HG02943 (cell line): ENCODE data around the gene MBD1.
"Not testable (repeated sequence)": the region's sequence is repeated elsewhere in the genome, so short reads cannot be mapped to it uniquely, and the experiment has no call there.

Source experiments
- ATAC-seq: cut with Tn5 transposase; IDR thresholded peaks from one replicate; pipeline ENCODE4 v1.9.1; 2021; ENCODE audit warnings: mild to moderate bottlenecking, low read depth, moderate library complexity; ENCODE audit not compliant: unreplicated experiment

MBD1 gene

GRCh38 chr18:50275503-50276036, 5.8 kb downstream of the MBD1 start:
- no peak for ATAC-seq

DNA sequence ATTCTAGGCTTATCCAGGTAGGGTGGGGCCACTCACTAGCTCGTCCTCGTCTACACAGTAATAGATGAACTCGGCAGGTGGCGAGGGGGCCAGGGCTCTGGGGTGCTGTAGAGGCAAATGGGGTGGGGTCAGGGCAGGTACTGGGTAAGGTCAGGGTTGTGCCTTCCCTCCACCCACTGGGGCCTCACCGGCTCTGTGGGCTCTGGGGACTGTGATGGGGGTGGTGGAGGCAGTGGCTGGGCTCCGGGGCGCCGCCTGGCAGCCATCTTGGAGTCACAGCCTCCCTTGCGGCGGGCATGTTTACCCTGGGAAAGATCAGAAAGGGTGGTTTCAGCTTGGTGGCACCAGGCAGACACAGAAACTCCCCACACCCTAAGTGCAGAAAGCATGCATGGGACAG, 6.4 kb downstream of the MBD1 start:
- ATAC-seq: no peak

DNA sequence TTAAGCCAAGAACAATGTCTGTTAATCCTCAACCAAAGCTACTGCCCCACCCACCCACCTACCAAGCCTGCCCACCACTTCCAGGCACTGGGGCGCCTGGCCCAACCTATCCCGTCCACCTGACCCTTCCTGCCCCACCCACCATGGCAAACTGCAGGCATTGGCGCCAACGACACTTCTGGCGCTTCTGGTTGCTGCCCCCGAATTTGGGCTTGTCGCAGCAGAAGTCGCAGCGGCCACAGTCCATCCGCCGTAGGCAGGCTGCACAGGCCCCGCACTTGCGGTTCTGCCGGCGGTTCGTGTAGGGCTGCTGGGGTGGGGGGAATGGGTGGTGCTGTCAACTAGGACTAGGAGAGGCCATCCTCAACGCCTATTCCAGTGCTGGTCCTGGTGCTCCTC, 7.3 kb downstream of the MBD1 start:
- no peak for ATAC-seq

- ATAC-seq: no peak
Measured at GRCh38 chr18:50273203-50274043, 7.9 kb downstream of the MBD1 start.

DNA sequence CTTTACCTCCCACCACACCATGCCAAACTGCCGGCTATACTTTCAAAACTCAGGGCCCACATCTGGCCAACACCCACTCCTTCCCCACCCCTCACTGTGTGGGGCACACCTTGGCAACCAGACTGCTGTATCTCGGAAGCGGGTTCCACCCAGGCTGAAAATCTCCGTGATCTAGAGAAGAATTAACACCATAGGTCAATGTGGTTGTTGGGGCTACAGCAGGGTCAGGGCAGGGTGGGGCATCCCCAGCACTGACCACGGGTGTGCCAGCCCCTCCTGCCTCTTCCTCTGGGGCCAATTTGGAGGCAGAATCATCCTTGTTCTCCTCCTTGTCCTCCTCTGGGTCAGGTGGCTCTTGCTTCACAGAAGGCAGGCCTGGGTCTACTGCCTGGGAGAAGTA, 8.8 kb downstream of the MBD1 start:
- ATAC-seq: no peak

- peak; percentile 87 for ATAC-seq
Measured at GRCh38 chr18:50268022-50268747, 13.1 kb downstream of the MBD1 start.

- peak; percentile 67 for ATAC-seq
Measured at GRCh38 chr18:50266248-50266704, 15.0 kb downstream of the MBD1 start, which contains the start of gene CFAP53. Gene CFAP53, minus strand, starts transcription at chr18:50266495. Its CDS starts 91 bp downstream, at chr18:50266404.

- no peak for ATAC-seq
Measured at GRCh38 chr18:50262977-50263376, 18.3 kb downstream of the MBD1 start.

GRCh38 chr18:50250935-50251334, 30.4 kb downstream of the MBD1 start:
- ATAC-seq: no peak

DNA sequence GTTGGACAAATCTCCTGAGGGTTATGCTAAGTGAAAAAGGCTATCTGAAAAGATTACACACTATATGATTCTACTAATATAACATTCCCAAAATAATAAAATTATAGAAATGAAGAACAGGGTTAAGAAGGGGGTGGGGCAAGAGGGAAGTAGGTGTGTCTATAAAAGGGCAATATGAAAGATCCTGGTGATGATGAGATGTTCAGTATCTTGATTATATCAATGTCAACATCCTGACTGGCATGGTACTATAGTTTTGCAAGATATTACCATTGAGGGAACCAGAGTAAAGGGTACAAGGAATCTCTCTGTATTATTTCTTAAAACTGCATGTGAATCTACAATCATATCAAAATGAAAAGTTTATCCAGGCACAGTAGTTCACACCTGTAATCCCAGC, 31.7 kb downstream of the MBD1 start:
- ATAC-seq: no peak

GRCh38 chr18:50247561-50247960, 33.8 kb downstream of the MBD1 start:
- ATAC-seq: no peak

GRCh38 chr18:50241768-50242167, 39.6 kb downstream of the MBD1 start:
- not testable (repeated sequence) for ATAC-seq

DNA sequence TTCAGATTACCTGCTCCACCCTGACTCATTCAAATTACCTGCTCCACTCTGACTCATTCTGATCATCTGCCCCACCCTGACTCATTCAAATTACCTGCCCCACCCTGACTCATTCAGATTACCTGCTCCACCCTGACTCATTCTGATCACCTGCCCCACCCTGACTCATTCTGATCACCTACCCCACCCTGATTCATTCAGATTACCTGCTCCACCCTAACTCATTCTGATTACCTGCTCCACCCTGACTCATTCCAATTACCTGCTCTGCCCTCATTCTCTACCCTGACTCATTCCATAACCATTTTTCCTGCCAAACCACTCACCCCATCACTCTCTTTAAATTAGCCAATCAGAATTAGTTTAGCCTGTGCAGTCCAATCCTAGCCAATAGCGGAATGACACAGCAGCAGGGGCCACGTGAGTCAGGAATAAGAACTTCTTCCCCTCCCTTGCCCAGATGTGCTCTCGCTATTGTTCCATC, 41.2 kb downstream of the MBD1 start:
- ATAC-seq: no peak

DNA sequence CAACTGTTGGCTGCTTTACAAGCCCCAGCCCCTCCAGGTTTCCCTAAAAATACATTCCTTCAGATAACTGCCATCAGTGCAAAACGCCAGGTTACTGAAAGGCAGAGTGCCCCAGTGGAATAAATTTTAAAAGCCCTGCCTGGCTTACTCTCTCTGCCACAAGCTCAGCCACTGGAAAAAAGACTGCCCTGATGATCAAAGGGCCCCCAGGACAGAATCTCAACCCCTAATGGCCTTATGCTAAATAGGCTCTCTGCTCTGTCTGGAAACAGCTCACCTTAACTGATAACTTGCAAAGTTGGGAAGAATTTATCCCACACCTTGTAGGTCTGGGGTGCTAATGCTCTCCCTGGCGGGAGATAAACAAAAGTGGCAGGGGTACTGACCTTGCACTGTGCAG, 48.9 kb downstream of the MBD1 start:
- no peak for ATAC-seq

GRCh38 chr18:50231621-50232020, 49.7 kb downstream of the MBD1 start:
- ATAC-seq: no peak

GRCh38 chr18:50220249-50220648, 61.1 kb downstream of the MBD1 start:
- not testable (repeated sequence) for ATAC-seq
